ENCODE measurements around the gene GMCL1.

GMCL1 gene

GRCh38 chr2:69805887-69806286 lies 23.6 kb upstream of the GMCL1 start:
- no peak for DNase-seq (ENCODE audit: low read depth, low spot score)
- H3K4me3 ChIP-seq (ENCODE audit: low read depth, low read length), result no peak overlapping the region
- in situ Hi-C loops (cut with HindIII; ENCODE audit: low sequenced_read_pairs), result no loop called here
- TF ChIP-seq CTCF (IDR thresholded peaks at IDR 0.05; ENCODE audit: low read depth, low read length), result no peak

- H3K4me3 ChIP-seq (ENCODE audit: low read depth, low read length), result no peak overlapping the region
- DNase-seq (ENCODE audit: low read depth, low spot score), result no peak
- in situ Hi-C loops (cut with HindIII; ENCODE audit: low sequenced_read_pairs), result no loop called here
- TF ChIP-seq CTCF (IDR thresholded peaks at IDR 0.05; ENCODE audit: low read depth, low read length), result no peak
These were observed 21.5 kb upstream of the GMCL1 start for GRCh38 chr2:69807821-69808540.

DNA sequence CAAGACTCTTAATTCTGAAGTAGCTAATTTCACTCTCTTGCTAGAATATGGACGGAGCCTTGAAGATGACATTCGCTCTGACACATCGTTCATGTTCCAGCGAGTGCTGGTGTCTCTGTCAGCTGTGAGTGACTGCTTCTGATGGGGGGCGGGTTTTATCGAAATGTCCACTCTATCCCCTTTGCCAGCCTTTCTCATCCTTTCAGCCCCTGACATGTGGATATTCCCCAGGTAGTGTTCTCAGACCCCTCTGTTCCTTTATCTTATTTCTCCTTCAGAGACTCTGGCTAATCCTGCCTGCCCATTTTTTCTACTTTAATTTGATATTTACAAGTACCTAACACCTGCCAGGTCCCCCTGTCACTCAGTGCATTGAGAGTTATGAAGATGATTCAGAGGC lies 18.9 kb upstream of the GMCL1 start:
- in situ Hi-C loops (cut with HindIII; ENCODE audit: low sequenced_read_pairs), result no loop called here
- no peak for TF ChIP-seq CTCF (IDR thresholded peaks at IDR 0.05; ENCODE audit: low read depth, low read length)
- H3K4me3 ChIP-seq (ENCODE audit: low read depth, low read length), result no peak overlapping the region
- no peak for DNase-seq (ENCODE audit: low read depth, low spot score)

DNA sequence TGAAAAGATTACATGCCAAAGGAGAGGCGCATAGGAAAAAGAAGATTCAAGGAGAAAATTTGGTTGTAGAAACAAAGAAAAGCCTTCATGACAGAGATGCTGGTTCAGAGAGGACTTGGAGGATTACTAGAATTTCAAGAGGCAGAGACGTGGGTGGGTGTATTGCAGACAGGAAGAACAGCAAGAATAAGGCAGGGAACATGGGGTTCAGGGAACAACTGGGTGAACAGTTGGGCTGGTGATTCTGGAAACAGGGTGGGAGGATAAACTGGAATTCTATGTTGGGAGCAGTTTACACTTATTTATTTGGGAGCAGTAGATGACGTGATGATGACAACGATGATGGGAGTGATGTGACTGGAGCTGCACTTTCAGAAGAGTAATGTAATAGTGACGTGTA lies 18.4 kb upstream of the GMCL1 start:
- TF ChIP-seq CTCF (IDR thresholded peaks at IDR 0.05; ENCODE audit: low read depth, low read length), result no peak
- H3K4me3 ChIP-seq (ENCODE audit: low read depth, low read length), result no peak overlapping the region
- no peak for DNase-seq (ENCODE audit: low read depth, low spot score)
- in situ Hi-C loops (cut with HindIII; ENCODE audit: low sequenced_read_pairs), result no loop called here

- in situ Hi-C loops (cut with HindIII; ENCODE audit: low sequenced_read_pairs), result no loop called here
- DNase-seq (ENCODE audit: low read depth, low spot score), result no peak
- no peak for TF ChIP-seq CTCF (IDR thresholded peaks at IDR 0.05; ENCODE audit: low read depth, low read length)
- H3K4me3 ChIP-seq (ENCODE audit: low read depth, low read length), result no peak overlapping the region
These were observed 17.9 kb upstream of the GMCL1 start for GRCh38 chr2:69811591-69811990.

GRCh38 chr2:69815717-69816116 lies 13.7 kb upstream of the GMCL1 start:
- TF ChIP-seq CTCF (IDR thresholded peaks at IDR 0.05; ENCODE audit: low read depth, low read length), result no peak
- peak; percentile 36 for DNase-seq (ENCODE audit: low read depth, low spot score)

More at GRCh38 chr2:69815717-69816116, 13.7 kb upstream of the GMCL1 start:
- H3K4me3 ChIP-seq (ENCODE audit: low read depth, low read length), result no peak overlapping the region
- in situ Hi-C loops (cut with HindIII; ENCODE audit: low sequenced_read_pairs), result no loop called here
